ENCODE results near the gene ASXL2. TPM values are rescaled to one million over a fixed set of nuclear protein-coding genes. Genes with fewer than 3 reads are reported as not detected.

ASXL2 gene
- total and polyA plus RNA-seq, 10 donors: 2.0 to 51.3 (median 34.7) TPM

DNA sequence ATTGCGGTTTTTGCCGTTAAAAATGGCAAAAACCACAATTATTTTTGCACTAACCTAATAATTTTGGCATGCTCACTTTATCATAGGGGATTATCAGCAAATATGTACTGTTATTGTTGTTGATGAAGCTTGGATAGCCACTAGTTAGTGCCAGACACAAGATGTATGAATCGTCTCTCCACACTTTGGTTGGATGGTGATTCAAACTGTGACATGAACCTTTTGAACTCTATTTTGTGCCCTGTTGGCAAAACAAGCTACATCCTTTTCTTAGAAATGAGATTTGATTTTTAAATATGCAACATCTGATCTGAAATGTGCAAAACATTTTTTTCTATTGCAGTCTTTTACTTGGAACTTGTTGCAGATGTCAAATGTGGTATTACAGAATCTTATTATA, 156.1 kb downstream of the ASXL2 start:
- no peak overlapping the region for H3K27ac ChIP-seq
- WGBS, 5 donors: 80 to 84% (median 81%) methylated on average over 3 of the region's 3 CpGs
- no peaks in the 10 kb centered on the region for H3K4me1 ChIP-seq
- H3K4me3 ChIP-seq: no peak overlapping the region
- no peak for TF ChIP-seq POLR2A (IDR thresholded peaks at IDR 0.05)
- TF ChIP-seq, protein P1, sequence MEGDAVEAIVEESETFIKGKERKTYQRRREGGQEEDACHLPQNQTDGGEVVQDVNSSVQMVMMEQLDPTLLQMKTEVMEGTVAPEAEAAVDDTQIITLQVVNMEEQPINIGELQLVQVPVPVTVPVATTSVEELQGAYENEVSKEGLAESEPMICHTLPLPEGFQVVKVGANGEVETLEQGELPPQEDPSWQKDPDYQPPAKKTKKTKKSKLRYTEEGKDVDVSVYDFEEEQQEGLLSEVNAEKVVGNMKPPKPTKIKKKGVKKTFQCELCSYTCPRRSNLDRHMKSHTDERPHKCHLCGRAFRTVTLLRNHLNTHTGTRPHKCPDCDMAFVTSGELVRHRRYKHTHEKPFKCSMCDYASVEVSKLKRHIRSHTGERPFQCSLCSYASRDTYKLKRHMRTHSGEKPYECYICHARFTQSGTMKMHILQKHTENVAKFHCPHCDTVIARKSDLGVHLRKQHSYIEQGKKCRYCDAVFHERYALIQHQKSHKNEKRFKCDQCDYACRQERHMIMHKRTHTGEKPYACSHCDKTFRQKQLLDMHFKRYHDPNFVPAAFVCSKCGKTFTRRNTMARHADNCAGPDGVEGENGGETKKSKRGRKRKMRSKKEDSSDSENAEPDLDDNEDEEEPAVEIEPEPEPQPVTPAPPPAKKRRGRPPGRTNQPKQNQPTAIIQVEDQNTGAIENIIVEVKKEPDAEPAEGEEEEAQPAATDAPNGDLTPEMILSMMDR (IDR thresholded peaks at IDR 0.05 in 8 of 11, conservative IDR thresholded peaks at IDR 0.05 in 3 of 11): no peak
- no peak for TF ChIP-seq POLR2AphosphoS5 (IDR thresholded peaks at IDR 0.05)
- H3K36me3 ChIP-seq: no peaks in the 10 kb centered on the region
- intact Hi-C loops (cut with DNase I; ENCODE audit: low total_unique reads): no loop called here
- DNase-seq: no peak
- H3K27me3 ChIP-seq (replicated peaks in 1 of 7): peaks cover 0 to 7% (median 0%) of the 10 kb centered on the region in 7 donors
- no peaks in the 10 kb centered on the region for H3K9me3 ChIP-seq

DNA sequence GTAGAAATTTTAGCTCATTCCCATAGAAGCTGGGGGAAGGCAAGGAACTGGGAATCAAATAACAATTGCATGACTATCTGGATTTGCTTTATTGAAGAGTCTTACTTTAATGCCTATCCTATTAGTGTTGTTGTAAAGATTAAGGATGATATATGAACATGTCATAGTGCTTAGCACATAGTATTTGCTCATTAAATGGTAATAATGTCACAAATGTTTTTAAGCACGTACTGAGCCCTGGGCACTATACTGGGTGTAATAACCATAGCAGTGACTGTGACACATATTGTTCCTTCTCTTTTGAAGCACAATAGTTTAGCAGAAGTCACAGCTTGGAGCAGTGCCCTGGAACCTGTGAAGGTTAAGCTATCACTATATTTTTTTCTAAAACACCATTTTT, 157.7 kb downstream of the ASXL2 start:
- H3K9me3 ChIP-seq: no peaks in the 10 kb centered on the region
- no peak for DNase-seq
- H3K27me3 ChIP-seq (replicated peaks in 1 of 7): peaks cover 0 to 7% (median 0%) of the 10 kb centered on the region in 7 donors
- intact Hi-C loops (cut with DNase I; ENCODE audit: low total_unique reads): no loop called here
- H3K4me1 ChIP-seq: no peaks in the 10 kb centered on the region
- no peak overlapping the region for H3K27ac ChIP-seq
- H3K4me3 ChIP-seq: no peak overlapping the region
- 81 to 96% (median 84%) methylated on average over 1 of the region's 1 CpG for WGBS, 5 donors
- TF ChIP-seq POLR2AphosphoS5 (IDR thresholded peaks at IDR 0.05): no peak
- TF ChIP-seq POLR2A (IDR thresholded peaks at IDR 0.05): no peak
- TF ChIP-seq, protein P1 (IDR thresholded peaks at IDR 0.05 in 8 of 11, conservative IDR thresholded peaks at IDR 0.05 in 3 of 11): no peak
- H3K36me3 ChIP-seq: no peaks in the 10 kb centered on the region

DNA sequence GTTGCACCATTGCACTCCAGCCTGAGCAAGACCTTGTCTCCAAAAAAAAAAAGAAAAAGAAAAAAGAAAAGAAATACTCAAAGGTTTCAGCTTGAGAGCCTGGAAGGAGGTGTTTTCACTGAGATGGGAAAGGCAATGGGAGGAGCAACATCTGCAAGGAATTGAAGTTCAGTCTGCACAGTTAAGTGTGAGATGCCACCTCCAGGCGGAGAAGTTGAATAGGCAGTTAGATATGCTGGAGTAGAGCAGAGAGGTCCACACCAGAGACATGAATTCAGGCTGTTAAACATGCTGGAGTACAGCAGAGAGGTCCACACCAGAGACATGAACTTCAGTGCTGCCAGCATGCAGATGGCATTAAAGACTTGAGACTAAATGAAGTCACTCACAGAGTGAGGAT, 163.5 kb downstream of the ASXL2 start:
- Histone ChIP-seq H3K27ac (no peak overlapping the region), H3K27me3 (replicated peaks in 1 of 7) (peaks cover 0 to 3% (median 0%) of the 10 kb centered on the region in 7 donors), H3K4me3 (no peak overlapping the region), H3K36me3 (no peaks in the 10 kb centered on the region), H3K9me3 (no peaks in the 10 kb centered on the region), H3K4me1 (peaks cover 0 to 15% (median 13%) of the 10 kb centered on the region in 6 donors)
- TF ChIP-seq POLR2A (IDR thresholded peaks at IDR 0.05) (no peak), POLR2AphosphoS5 (IDR thresholded peaks at IDR 0.05) (no peak)
- TF ChIP-seq, protein P1 (IDR thresholded peaks at IDR 0.05 in 8 of 11, conservative IDR thresholded peaks at IDR 0.05 in 3 of 11): no peak
- intact Hi-C loops (cut with DNase I; ENCODE audit: low total_unique reads): no loop called here
- no peak for DNase-seq
- 82 to 93% (median 92%) methylated on average over 1 of the region's 1 CpG for WGBS, 5 donors

DNA sequence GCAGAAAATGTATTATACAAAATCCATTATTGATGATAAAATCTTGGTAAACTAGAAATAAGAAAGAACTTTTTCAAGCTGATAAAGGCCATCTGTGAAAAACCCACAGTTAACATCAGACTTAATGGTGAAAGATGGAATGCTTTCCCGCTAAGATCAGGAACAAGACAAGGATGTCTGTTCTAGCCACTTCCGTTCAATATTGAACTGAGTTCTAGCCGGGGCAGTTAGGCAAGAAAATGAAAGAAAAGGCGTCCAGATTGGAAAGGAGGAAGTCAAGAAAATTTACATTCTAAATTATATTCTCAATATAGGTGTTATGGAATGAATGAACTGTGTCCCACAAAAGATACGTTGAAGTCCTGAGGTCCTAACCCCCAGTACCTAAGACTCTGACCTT, 165.8 kb downstream of the ASXL2 start:
- intact Hi-C loops (cut with DNase I; ENCODE audit: low total_unique reads): no loop called here
- TF ChIP-seq, protein P1 (IDR thresholded peaks at IDR 0.05 in 8 of 11, conservative IDR thresholded peaks at IDR 0.05 in 3 of 11): no peak
- no peak for TF ChIP-seq POLR2A (IDR thresholded peaks at IDR 0.05)
- TF ChIP-seq POLR2AphosphoS5 (IDR thresholded peaks at IDR 0.05): no peak
- WGBS, 5 donors: 42 to 55% (median 52%) methylated on average over 5 of the region's 5 CpGs
- no peak for DNase-seq
- H3K36me3 ChIP-seq: no peaks in the 10 kb centered on the region
- H3K9me3 ChIP-seq: no peaks in the 10 kb centered on the region
- peak overlapping the region in 2 of 8 donors; percentile 18 to 47 for H3K4me3 ChIP-seq
- H3K27me3 ChIP-seq (replicated peaks in 1 of 7): peaks cover 0 to 8% (median 0%) of the 10 kb centered on the region in 7 donors
- H3K27ac ChIP-seq: peak overlapping the region in 2 of 8 donors; percentile 61 to 73
- H3K4me1 ChIP-seq: peaks cover 0 to 15% (median 13%) of the 10 kb centered on the region in 6 donors

Data from spleen (tissue), 11 donors.